ENCODE data around the gene REEP3. TPM values are rescaled to one million over a fixed set of nuclear protein-coding genes. Genes with fewer than 3 reads are reported as not detected.

The REEP3 gene
- total and polyA plus RNA-seq, 2 donors (not counting 1 experiment from before 2014, with no cell fraction given) = 67.5 to 86.6 TPM

GRCh38 chr10:63478564-63478963 is 42.6 kb upstream of the REEP3 start:
- no peaks in the 10 kb centered on the region for H3K9me3 ChIP-seq (ENCODE audit: control insufficient read depth, insufficient read depth, low read depth, low read length)

GRCh38 chr10:63480237-63480636 is 41.0 kb upstream of the REEP3 start:
- no peak for DNase-seq (ENCODE audit: low read depth in 2 of 2)
- no peaks in the 10 kb centered on the region for H3K4me1 ChIP-seq (ENCODE audit: control insufficient read depth, extremely low read depth, insufficient read depth, low read length)
- no peaks in the 10 kb centered on the region for H4K20me1 ChIP-seq (ENCODE audit: control insufficient read depth, extremely low read depth, insufficient read depth, low read length)
- no peaks in the 10 kb centered on the region for H3K27me3 ChIP-seq (ENCODE audit: control insufficient read depth, insufficient read depth, low read length)
- no peak overlapping the region for H3K9ac ChIP-seq (ENCODE audit: insufficient read depth, low read length)
- TF ChIP-seq EZH2 (IDR thresholded peaks at IDR 0.05; ENCODE audit: low read length, missing control alignments) (no peak), CTCF (conservative IDR thresholded peaks at IDR 0.05 in 1 of 2, IDR thresholded peaks at IDR 0.05 in 1 of 2; ENCODE audit: low read depth in 1 of 2, low read length in 2 of 2) (no peak)
- H3K4me3 ChIP-seq (replicated peaks in 1 of 4; ENCODE audit: control extremely low read depth in 1 of 4, insufficient read depth in 1 of 4, low read depth in 3 of 4, low read length in 4 of 4) = no peak overlapping the region
- H2AFZ ChIP-seq (ENCODE audit: low read length) = no peak overlapping the region
- H3K79me2 ChIP-seq (ENCODE audit: control insufficient read depth, insufficient read depth, low read length) = peaks cover 41% of the 10 kb centered on the region
- H3K9me3 ChIP-seq (ENCODE audit: control insufficient read depth, insufficient read depth, low read depth, low read length) = no peaks in the 10 kb centered on the region
- H3K27ac ChIP-seq (ENCODE audit: insufficient read depth, low read length) = no peak overlapping the region
- H3K36me3 ChIP-seq (ENCODE audit: control insufficient read depth, insufficient read depth, low read length) = no peaks in the 10 kb centered on the region
- no peak overlapping the region for H3K4me2 ChIP-seq (ENCODE audit: extremely low read depth, insufficient read depth, low read length)

More at GRCh38 chr10:63478564-63478963, 42.6 kb upstream of the REEP3 start:
- H3K4me2 ChIP-seq (ENCODE audit: extremely low read depth, insufficient read depth, low read length) = no peak overlapping the region
- H3K9ac ChIP-seq (ENCODE audit: insufficient read depth, low read length) = no peak overlapping the region
- H3K79me2 ChIP-seq (ENCODE audit: control insufficient read depth, insufficient read depth, low read length) = peaks cover 47% of the 10 kb centered on the region
- no peak for DNase-seq (ENCODE audit: low read depth in 2 of 2)
- H3K36me3 ChIP-seq (ENCODE audit: control insufficient read depth, insufficient read depth, low read length) = no peaks in the 10 kb centered on the region
- TF ChIP-seq CTCF (conservative IDR thresholded peaks at IDR 0.05 in 1 of 2, IDR thresholded peaks at IDR 0.05 in 1 of 2; ENCODE audit: low read depth in 1 of 2, low read length in 2 of 2) (no peak), EZH2 (IDR thresholded peaks at IDR 0.05; ENCODE audit: low read length, missing control alignments) (no peak)
- H2AFZ ChIP-seq (ENCODE audit: low read length) = no peak overlapping the region
- H4K20me1 ChIP-seq (ENCODE audit: control insufficient read depth, extremely low read depth, insufficient read depth, low read length) = no peaks in the 10 kb centered on the region
- no peaks in the 10 kb centered on the region for H3K27me3 ChIP-seq (ENCODE audit: control insufficient read depth, insufficient read depth, low read length)
- no peak overlapping the region for H3K27ac ChIP-seq (ENCODE audit: insufficient read depth, low read length)
- H3K4me3 ChIP-seq (replicated peaks in 1 of 4; ENCODE audit: control extremely low read depth in 1 of 4, insufficient read depth in 1 of 4, low read depth in 3 of 4, low read length in 4 of 4) = no peak overlapping the region
- H3K4me1 ChIP-seq (ENCODE audit: control insufficient read depth, extremely low read depth, insufficient read depth, low read length) = no peaks in the 10 kb centered on the region

- no peaks in the 10 kb centered on the region for H3K36me3 ChIP-seq (ENCODE audit: control insufficient read depth, insufficient read depth, low read length)
- H3K27ac ChIP-seq (ENCODE audit: insufficient read depth, low read length) = no peak overlapping the region
- H3K9ac ChIP-seq (ENCODE audit: insufficient read depth, low read length) = no peak overlapping the region
- no peaks in the 10 kb centered on the region for H4K20me1 ChIP-seq (ENCODE audit: control insufficient read depth, extremely low read depth, insufficient read depth, low read length)
- DNase-seq (ENCODE audit: low read depth in 2 of 2) = peak in 1 of 2 donors; percentile 41
- H3K79me2 ChIP-seq (ENCODE audit: control insufficient read depth, insufficient read depth, low read length) = peaks cover 34% of the 10 kb centered on the region
- H3K9me3 ChIP-seq (ENCODE audit: control insufficient read depth, insufficient read depth, low read depth, low read length) = no peaks in the 10 kb centered on the region
- peak overlapping the region in 1 of 4 experiments; percentile 31 for H3K4me3 ChIP-seq (replicated peaks in 1 of 4; ENCODE audit: control extremely low read depth in 1 of 4, insufficient read depth in 1 of 4, low read depth in 3 of 4, low read length in 4 of 4)
- no peak overlapping the region for H3K4me2 ChIP-seq (ENCODE audit: extremely low read depth, insufficient read depth, low read length)
- no peaks in the 10 kb centered on the region for H3K27me3 ChIP-seq (ENCODE audit: control insufficient read depth, insufficient read depth, low read length)
- TF ChIP-seq EZH2 (IDR thresholded peaks at IDR 0.05; ENCODE audit: low read length, missing control alignments) (no peak), CTCF (conservative IDR thresholded peaks at IDR 0.05 in 1 of 2, IDR thresholded peaks at IDR 0.05 in 1 of 2; ENCODE audit: low read depth in 1 of 2, low read length in 2 of 2) (no peak)
- H3K4me1 ChIP-seq (ENCODE audit: control insufficient read depth, extremely low read depth, insufficient read depth, low read length) = no peaks in the 10 kb centered on the region
- H2AFZ ChIP-seq (ENCODE audit: low read length) = no peak overlapping the region
Observed at GRCh38 chr10:63481815-63482421, 39.3 kb upstream of the REEP3 start.

All from fibroblast of lung (primary cell).